CD4-positive, alpha-beta memory T cell (primary cell): ENCODE data around the gene SGCE. TPM values are rescaled to one million over a fixed set of nuclear protein-coding genes. Genes with fewer than 3 reads are reported as not detected.

Experiments used
- CTCF ChIA-PET: fragments of 350-600 bp; sonication (Branson Sonifier 250); formaldehyde crosslinking; loops from one replicate; lab custom pipeline; 2021; ENCODE audit warnings: inconsistent platforms; ENCODE audit not compliant: partially characterized antibody; lab: Charles Lee
- POLR2A ChIA-PET: fragments of 350-600 bp; sonication (Branson Sonifier 250); formaldehyde crosslinking; loops from one replicate; lab custom pipeline; 2021; ENCODE audit not compliant: partially characterized antibody; lab: Charles Lee
- DNase-seq, 5 donors: peaks; one replicate each; pipeline versions ENCODE4 v3.0.0 to v3.0.0-alpha.2; 2020 to 2022; ENCODE audit warnings: mixed read lengths in 1 of 5
- H3K27ac ChIP-seq: one replicate; pipeline ENCODE4 v1.7.0; 2013; ENCODE audit warnings: low read depth, low read length
- H3K27me3 ChIP-seq: 2 replicates; pipeline ENCODE4 v1.7.0; 2013; ENCODE audit warnings: mild to moderate bottlenecking, low read length, moderate library complexity; ENCODE audit not compliant: insufficient read depth
- H3K36me3 ChIP-seq: 2 replicates; pipeline ENCODE4 v1.7.0; 2013; ENCODE audit warnings: mild to moderate bottlenecking, low read length, moderate library complexity; ENCODE audit not compliant: insufficient read depth
- H3K4me1 ChIP-seq: 2 replicates; pipeline ENCODE4 v1.7.0; 2013; ENCODE audit warnings: mild to moderate bottlenecking, low read length, moderate library complexity; ENCODE audit not compliant: insufficient read depth
- H3K4me3 ChIP-seq, 2 donors: one replicate each; pipeline ENCODE4 v1.7.0; 2013; ENCODE audit warnings: low read length in 2 of 2, mild to moderate bottlenecking in 1 of 2
- H3K9me3 ChIP-seq, 2 donors: one replicate each; pipeline ENCODE4 v1.7.0; 2013; ENCODE audit warnings: low read length in 2 of 2, control low read depth in 1 of 2; ENCODE audit not compliant: control insufficient read depth in 1 of 2
- H3K27ac Mint-ChIP-seq, 7 donors: one replicate each; pipeline ENCODE4 v1.8.0; 2020 to 2021; ENCODE audit warnings: mixed read lengths in 7 of 7, mild to moderate bottlenecking in 6 of 7, inconsistent platforms in 3 of 7, moderate library complexity in 3 of 7
- H3K27me3 Mint-ChIP-seq, 2 donors: one replicate each; pipeline ENCODE4 v1.8.0; 2020 to 2021; ENCODE audit warnings: mixed read lengths in 2 of 2
- H3K36me3 Mint-ChIP-seq, 2 donors: one replicate each; pipeline ENCODE4 v1.8.0; 2020 to 2021; ENCODE audit warnings: mixed read lengths in 2 of 2, inconsistent platforms in 1 of 2, mild to moderate bottlenecking in 1 of 2
- H3K4me1 Mint-ChIP-seq, 4 donors: one replicate each; pipeline ENCODE4 v1.8.0; 2020 to 2021; ENCODE audit warnings: mixed read lengths in 4 of 4, mild to moderate bottlenecking in 1 of 4
- H3K4me3 Mint-ChIP-seq, 8 donors: one replicate each; pipeline ENCODE4 v1.8.0; 2020 to 2021; ENCODE audit warnings: mixed read lengths in 8 of 8, mild to moderate bottlenecking in 7 of 8, moderate library complexity in 6 of 8, inconsistent platforms in 3 of 8
- H3K9me3 Mint-ChIP-seq, 8 donors: one replicate each; pipeline ENCODE4 v1.8.0; 2020 to 2021; ENCODE audit warnings: mixed read lengths in 8 of 8, mild to moderate bottlenecking in 5 of 8, inconsistent platforms in 3 of 8, moderate library complexity in 1 of 8
- intact Hi-C: fragments of 100-400 bp; cut with micrococcal nuclease; formaldehyde crosslinking; loops from one replicate; pipeline ENCODE4 v1.15.1; 2023
- polyA plus RNA-seq, 2 donors: library from polyadenylated mRNA; unstranded; fragments of 300-500 nt; fragmentation: Illumina TruSeq; gene quantifications; one replicate each; pipeline ENCODE4 v1.2.3, GENCODE V29; 2021
- total RNA-seq, 2 experiments: library from RNA; stranded (reverse); gene quantifications; one replicate each; pipeline ENCODE4 v1.2.3, GENCODE V29; 2021

Gene SGCE
- total and polyA plus RNA-seq, 4 experiments from 2014 or later, result 0.32 to 2.2 (median 1.2) TPM

GRCh38 chr7:94609561-94609960 lies 46.4 kb downstream of the SGCE start:
- no peaks in the 10 kb centered on the region for H3K9me3 ChIP-seq
- H3K9me3 Mint-ChIP-seq, result peaks cover 2 to 41% (median 33%) of the 10 kb centered on the region in 8 donors
- no peaks in the 10 kb centered on the region for H3K36me3 ChIP-seq
- intact Hi-C loops, result no loop called here
- no peak overlapping the region for H3K27ac Mint-ChIP-seq
- peaks cover 2 to 3% of the 10 kb centered on the region in 2 donors for H3K36me3 Mint-ChIP-seq
- H3K27me3 Mint-ChIP-seq, result peaks cover 0 to 2% of the 10 kb centered on the region in 2 donors
- H3K4me3 ChIP-seq, result no peak overlapping the region
- H3K4me1 Mint-ChIP-seq, result no peaks in the 10 kb centered on the region
- no peaks in the 10 kb centered on the region for H3K4me1 ChIP-seq
- ChIA-PET CTCF (no interaction called here), POLR2A (no interaction called here)
- H3K4me3 Mint-ChIP-seq, result no peak overlapping the region
- H3K27me3 ChIP-seq, result no peaks in the 10 kb centered on the region
- no peak overlapping the region for H3K27ac ChIP-seq
- DNase-seq, result no peak

- intact Hi-C loops, result no loop called here
- no peaks in the 10 kb centered on the region for H3K27me3 ChIP-seq
- CTCF ChIA-PET, result no interaction called here
- H3K36me3 ChIP-seq, result no peaks in the 10 kb centered on the region
- H3K27ac Mint-ChIP-seq, result no peak overlapping the region
- H3K27me3 Mint-ChIP-seq, result no peaks in the 10 kb centered on the region
- DNase-seq, result no peak
- H3K4me3 ChIP-seq, result no peak overlapping the region
- peaks cover 2 to 43% (median 28%) of the 10 kb centered on the region in 8 donors for H3K9me3 Mint-ChIP-seq
- H3K4me1 Mint-ChIP-seq, result no peaks in the 10 kb centered on the region
- H3K36me3 Mint-ChIP-seq, result peaks cover 2 to 9% of the 10 kb centered on the region in 2 donors
- no peak overlapping the region for H3K27ac ChIP-seq
- H3K4me3 Mint-ChIP-seq, result no peak overlapping the region
- no peaks in the 10 kb centered on the region for H3K9me3 ChIP-seq
- no peaks in the 10 kb centered on the region for H3K4me1 ChIP-seq
- POLR2A ChIA-PET, result no interaction called here
Measured at GRCh38 chr7:94605031-94605430, 50.9 kb downstream of the SGCE start.

GRCh38 chr7:94602181-94602580 lies 53.8 kb downstream of the SGCE start:
- intact Hi-C loops, result no loop called here
- H3K4me3 ChIP-seq, result no peak overlapping the region
- Mint-ChIP-seq H3K27ac (peak overlapping the region in 1 of 7 donors; percentile 41), H3K4me1 (no peaks in the 10 kb centered on the region), H3K36me3 (peaks cover 2 to 9% of the 10 kb centered on the region in 2 donors), H3K9me3 (peaks cover 2 to 24% (median 12%) of the 10 kb centered on the region in 8 donors), H3K27me3 (no peaks in the 10 kb centered on the region), H3K4me3 (no peak overlapping the region)
- ChIA-PET POLR2A (interaction anchor here (0.9 kb wide), 1 partner anchor 9 kb away, joined by 3 read pairs; no protein-coding TSS in a partner anchor), CTCF (no interaction called here)
- no peak overlapping the region for H3K27ac ChIP-seq
- H3K36me3 ChIP-seq, result no peaks in the 10 kb centered on the region
- no peaks in the 10 kb centered on the region for H3K9me3 ChIP-seq
- H3K27me3 ChIP-seq, result no peaks in the 10 kb centered on the region
- no peaks in the 10 kb centered on the region for H3K4me1 ChIP-seq
- DNase-seq, result no peak

GRCh38 chr7:94600267-94600666 lies 55.7 kb downstream of the SGCE start:
- Histone ChIP-seq H3K36me3 (no peaks in the 10 kb centered on the region), H3K4me1 (no peaks in the 10 kb centered on the region), H3K9me3 (no peaks in the 10 kb centered on the region), H3K27me3 (no peaks in the 10 kb centered on the region), H3K4me3 (no peak overlapping the region), H3K27ac (no peak overlapping the region)
- Mint-ChIP-seq H3K4me3 (no peak overlapping the region), H3K36me3 (peaks cover 0 to 6% of the 10 kb centered on the region in 2 donors), H3K27me3 (no peaks in the 10 kb centered on the region), H3K27ac (no peak overlapping the region), H3K4me1 (no peaks in the 10 kb centered on the region), H3K9me3 (peaks cover 0 to 11% (median 3%) of the 10 kb centered on the region in 8 donors)
- ChIA-PET POLR2A (no interaction called here), CTCF (no interaction called here)
- intact Hi-C loops, result no loop called here
- DNase-seq, result no peak

GRCh38 chr7:94595717-94596116 lies 60.2 kb downstream of the SGCE start:
- Histone ChIP-seq H3K27ac (no peak overlapping the region), H3K36me3 (no peaks in the 10 kb centered on the region), H3K4me3 (no peak overlapping the region), H3K9me3 (no peaks in the 10 kb centered on the region), H3K27me3 (no peaks in the 10 kb centered on the region), H3K4me1 (no peaks in the 10 kb centered on the region)
- ChIA-PET POLR2A (no interaction called here), CTCF (no interaction called here)
- no peak overlapping the region for H3K27ac Mint-ChIP-seq
- no peaks in the 10 kb centered on the region for H3K36me3 Mint-ChIP-seq
- peaks cover 0 to 1% (median 0%) of the 10 kb centered on the region in 4 donors for H3K4me1 Mint-ChIP-seq
- no peaks in the 10 kb centered on the region for H3K9me3 Mint-ChIP-seq
- intact Hi-C loops, result no loop called here
- H3K4me3 Mint-ChIP-seq, result no peak overlapping the region
- H3K27me3 Mint-ChIP-seq, result no peaks in the 10 kb centered on the region
- DNase-seq, result no peak

- H3K4me1 Mint-ChIP-seq, result peaks cover 0 to 1% (median 0%) of the 10 kb centered on the region in 4 donors
- no peak overlapping the region for H3K4me3 Mint-ChIP-seq
- Histone ChIP-seq H3K27me3 (no peaks in the 10 kb centered on the region), H3K36me3 (no peaks in the 10 kb centered on the region), H3K9me3 (no peaks in the 10 kb centered on the region), H3K27ac (no peak overlapping the region), H3K4me3 (no peak overlapping the region), H3K4me1 (no peaks in the 10 kb centered on the region)
- no peaks in the 10 kb centered on the region for H3K27me3 Mint-ChIP-seq
- no peaks in the 10 kb centered on the region for H3K9me3 Mint-ChIP-seq
- no peak for DNase-seq
- intact Hi-C loops, result no loop called here
- H3K27ac Mint-ChIP-seq, result no peak overlapping the region
- CTCF ChIA-PET, result no interaction called here
- POLR2A ChIA-PET, result no interaction called here
- peaks cover 0 to 8% of the 10 kb centered on the region in 2 donors for H3K36me3 Mint-ChIP-seq
Measured at GRCh38 chr7:94594882-94595281, 61.1 kb downstream of the SGCE start.

- no peak overlapping the region for H3K4me3 Mint-ChIP-seq
- intact Hi-C loops, result no loop called here
- no peak overlapping the region for H3K27ac Mint-ChIP-seq
- ChIA-PET CTCF (no interaction called here), POLR2A (no interaction called here)
- no peaks in the 10 kb centered on the region for H3K9me3 Mint-ChIP-seq
- DNase-seq, result no peak
- Histone ChIP-seq H3K4me1 (no peaks in the 10 kb centered on the region), H3K9me3 (no peaks in the 10 kb centered on the region), H3K36me3 (no peaks in the 10 kb centered on the region), H3K27ac (no peak overlapping the region), H3K27me3 (no peaks in the 10 kb centered on the region), H3K4me3 (no peak overlapping the region)
- no peaks in the 10 kb centered on the region for H3K27me3 Mint-ChIP-seq
- peaks cover 0 to 1% (median 0%) of the 10 kb centered on the region in 4 donors for H3K4me1 Mint-ChIP-seq
- H3K36me3 Mint-ChIP-seq, result peaks cover 8 to 28% of the 10 kb centered on the region in 2 donors
Measured at GRCh38 chr7:94591176-94591575, 64.8 kb downstream of the SGCE start.
